PFSK-1 (cell line): ENCODE data around the gene SLC9A3.

Experiments
- POLR2AphosphoS5 ChIP-seq: IDR thresholded peaks from 2 replicates; pipeline ENCODE4 v1.6.1; 2012; ENCODE audit warnings: low read depth, mild to moderate bottlenecking, control low read depth, low read length, moderate library complexity
- TF ChIP-seq, protein P1 (sequence below), 2 experiments: IDR thresholded peaks; 2 replicates each; pipeline versions ENCODE4 v1.6.1 to v1.8.0; 2011 to 2012; ENCODE audit warnings: low read depth in 2 of 2, low read length in 2 of 2, control low read depth in 1 of 2, inconsistent platforms in 1 of 2, mild to moderate bottlenecking in 1 of 2, moderate library complexity in 1 of 2; ENCODE audit not compliant: insufficient read depth in 1 of 2

DNA sequence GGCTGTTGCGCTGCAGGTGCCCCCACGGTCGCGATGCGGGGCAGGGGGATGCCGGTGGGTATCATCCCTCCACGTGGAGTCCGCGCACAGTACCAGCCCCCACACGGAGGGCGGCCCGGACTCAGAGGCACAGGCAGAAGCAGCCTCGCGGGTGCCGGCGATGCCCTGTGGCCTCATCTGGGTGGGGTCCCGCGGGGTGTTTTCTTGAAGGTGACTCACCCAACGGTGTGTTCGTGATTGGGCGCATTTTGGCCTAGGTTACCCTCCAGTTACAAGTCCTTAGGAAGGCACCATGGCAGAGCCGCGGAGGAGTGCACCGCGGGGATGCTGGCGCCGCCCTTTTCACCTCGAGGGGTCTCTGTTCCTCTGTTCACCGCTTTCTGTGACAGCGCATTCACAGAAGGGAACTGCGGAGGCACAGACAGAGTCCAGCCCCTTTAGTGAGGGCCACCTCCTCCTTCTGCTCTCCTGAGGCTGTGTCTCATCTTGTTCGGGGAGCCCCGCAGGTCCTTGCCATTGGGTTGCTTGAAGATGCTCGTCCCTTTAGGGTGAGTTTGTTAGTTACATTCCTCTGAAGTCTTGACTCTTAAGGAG is 102.9 kb downstream of the SLC9A3 start:
- no peak for TF ChIP-seq POLR2AphosphoS5
- TF ChIP-seq, protein P1, sequence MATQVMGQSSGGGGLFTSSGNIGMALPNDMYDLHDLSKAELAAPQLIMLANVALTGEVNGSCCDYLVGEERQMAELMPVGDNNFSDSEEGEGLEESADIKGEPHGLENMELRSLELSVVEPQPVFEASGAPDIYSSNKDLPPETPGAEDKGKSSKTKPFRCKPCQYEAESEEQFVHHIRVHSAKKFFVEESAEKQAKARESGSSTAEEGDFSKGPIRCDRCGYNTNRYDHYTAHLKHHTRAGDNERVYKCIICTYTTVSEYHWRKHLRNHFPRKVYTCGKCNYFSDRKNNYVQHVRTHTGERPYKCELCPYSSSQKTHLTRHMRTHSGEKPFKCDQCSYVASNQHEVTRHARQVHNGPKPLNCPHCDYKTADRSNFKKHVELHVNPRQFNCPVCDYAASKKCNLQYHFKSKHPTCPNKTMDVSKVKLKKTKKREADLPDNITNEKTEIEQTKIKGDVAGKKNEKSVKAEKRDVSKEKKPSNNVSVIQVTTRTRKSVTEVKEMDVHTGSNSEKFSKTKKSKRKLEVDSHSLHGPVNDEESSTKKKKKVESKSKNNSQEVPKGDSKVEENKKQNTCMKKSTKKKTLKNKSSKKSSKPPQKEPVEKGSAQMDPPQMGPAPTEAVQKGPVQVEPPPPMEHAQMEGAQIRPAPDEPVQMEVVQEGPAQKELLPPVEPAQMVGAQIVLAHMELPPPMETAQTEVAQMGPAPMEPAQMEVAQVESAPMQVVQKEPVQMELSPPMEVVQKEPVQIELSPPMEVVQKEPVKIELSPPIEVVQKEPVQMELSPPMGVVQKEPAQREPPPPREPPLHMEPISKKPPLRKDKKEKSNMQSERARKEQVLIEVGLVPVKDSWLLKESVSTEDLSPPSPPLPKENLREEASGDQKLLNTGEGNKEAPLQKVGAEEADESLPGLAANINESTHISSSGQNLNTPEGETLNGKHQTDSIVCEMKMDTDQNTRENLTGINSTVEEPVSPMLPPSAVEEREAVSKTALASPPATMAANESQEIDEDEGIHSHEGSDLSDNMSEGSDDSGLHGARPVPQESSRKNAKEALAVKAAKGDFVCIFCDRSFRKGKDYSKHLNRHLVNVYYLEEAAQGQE (IDR thresholded peaks at IDR 0.05; ENCODE audit: insufficient read depth in 1 of 2, low read depth in 2 of 2, low read length in 2 of 2) = no peak
